HG02943 (cell line): ENCODE results near the gene C14orf132.
"Not testable (repeated sequence)": the region's sequence is repeated elsewhere in the genome, so short reads cannot be mapped to it uniquely, and the experiment has no call there.

Source experiments
- ATAC-seq: cut with Tn5 transposase; IDR thresholded peaks from one replicate; pipeline ENCODE4 v1.9.1; 2021; ENCODE audit warnings: mild to moderate bottlenecking, low read depth, moderate library complexity; ENCODE audit not compliant: unreplicated experiment

Gene C14orf132

GRCh38 chr14:96058576-96059200, 19.5 kb downstream of the C14orf132 start:
- no peak for ATAC-seq

DNA sequence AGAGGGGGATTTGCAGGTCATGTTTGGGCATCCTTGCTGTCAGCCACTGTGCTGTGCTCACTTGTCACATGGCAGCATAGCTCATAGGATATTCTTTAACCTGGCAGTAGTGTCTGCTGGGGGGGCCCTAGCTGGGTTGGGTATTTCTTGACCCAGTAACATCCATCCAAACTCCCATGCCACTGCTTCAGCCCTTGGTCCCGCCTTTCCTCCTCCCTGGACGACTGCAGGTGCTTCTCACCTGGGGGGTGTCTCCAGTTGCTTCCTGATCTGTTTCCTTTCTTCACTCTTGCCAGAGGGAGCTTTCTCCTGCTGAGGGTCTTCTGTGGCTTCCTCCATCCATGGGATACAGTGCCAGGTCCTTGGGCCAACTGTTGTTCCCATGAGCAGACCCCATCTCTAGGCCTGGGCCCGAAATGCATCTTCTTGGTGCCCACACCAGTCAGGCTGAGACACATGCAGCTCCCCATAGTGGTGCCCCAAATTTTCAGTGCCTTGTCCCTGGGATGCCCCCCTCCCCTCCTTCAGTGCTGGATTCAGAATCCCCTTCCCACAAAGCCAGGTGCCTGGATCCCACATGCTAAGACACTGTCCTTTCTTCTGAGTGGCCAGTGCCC, 20.5 kb downstream of the C14orf132 start:
- no peak for ATAC-seq

DNA sequence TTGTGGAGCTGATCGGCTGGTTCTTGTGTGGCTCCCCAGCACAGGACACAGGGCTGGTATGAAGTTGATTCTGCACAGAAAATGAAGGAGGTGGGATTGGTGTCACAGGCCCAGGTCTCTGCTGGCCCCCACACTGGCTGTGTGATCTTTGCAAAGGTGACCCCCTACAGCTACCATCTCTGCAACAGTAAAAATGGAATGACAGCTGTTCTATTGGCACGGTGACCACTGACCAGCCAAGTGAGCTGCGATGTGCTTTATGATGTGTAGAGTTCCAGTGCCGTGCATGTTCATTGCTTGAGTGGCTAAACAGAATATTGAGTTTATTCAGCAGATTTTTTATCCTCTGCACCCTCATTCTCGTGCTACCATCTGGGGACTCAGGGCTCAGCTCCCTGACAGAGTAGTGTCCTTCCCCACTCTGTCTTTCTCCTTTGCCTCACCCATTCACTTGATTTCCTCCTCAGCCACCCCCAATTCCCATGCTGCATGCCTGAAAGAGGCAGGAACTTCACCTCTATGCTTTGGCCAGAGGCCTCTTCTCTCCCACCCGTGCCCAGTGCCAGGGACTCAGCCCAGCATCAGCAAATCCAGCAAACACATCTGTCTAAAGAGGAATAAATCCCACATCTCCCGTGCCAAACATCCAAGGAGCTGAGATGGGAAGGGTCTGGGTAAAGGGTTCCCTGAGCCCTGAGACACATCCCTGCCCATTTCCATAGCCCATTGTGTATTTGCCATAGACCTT, 21.2 kb downstream of the C14orf132 start:
- no peak for ATAC-seq

DNA sequence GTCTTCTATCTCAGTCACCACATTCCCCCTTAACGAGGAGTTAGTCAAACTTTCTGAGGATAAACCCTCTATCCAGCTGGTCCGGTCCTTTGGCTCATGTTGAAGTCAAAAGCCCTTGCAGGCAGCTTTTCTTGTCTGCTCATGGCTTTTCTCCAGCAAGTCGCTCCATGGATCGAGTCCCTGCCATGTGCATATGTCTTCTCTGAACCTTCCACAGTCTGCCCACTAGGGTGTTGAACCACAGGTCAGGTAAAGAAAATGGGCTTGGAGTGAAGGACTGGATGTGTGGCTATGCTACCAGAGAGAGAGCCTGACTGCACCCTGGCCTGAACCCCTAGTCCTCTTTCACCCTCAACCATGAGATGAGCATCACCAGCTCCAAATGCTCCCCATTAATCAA, 22.8 kb downstream of the C14orf132 start:
- ATAC-seq = no peak

- ATAC-seq = no peak
Measured at GRCh38 chr14:96062506-96062905, 23.3 kb downstream of the C14orf132 start.

DNA sequence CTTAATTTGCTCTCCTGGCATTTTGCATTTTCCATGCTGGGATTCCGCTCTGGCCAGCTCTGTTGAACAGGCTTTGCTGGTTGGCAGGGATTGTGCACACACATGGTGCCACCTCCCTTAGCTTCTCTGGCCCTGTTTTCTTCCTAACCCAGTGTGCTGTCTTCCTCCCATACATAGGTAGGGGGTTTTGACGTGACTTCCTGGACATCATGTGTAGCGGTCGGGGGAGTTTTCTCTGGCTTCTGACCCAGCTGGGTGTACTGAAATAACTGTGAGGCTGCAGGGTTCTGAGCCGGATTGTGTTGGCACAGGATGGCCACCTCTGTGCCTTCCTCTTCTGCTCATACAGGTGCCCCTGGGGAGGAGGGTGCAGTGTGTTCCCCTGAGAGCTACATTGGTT, 25.7 kb downstream of the C14orf132 start:
- no peak for ATAC-seq

DNA sequence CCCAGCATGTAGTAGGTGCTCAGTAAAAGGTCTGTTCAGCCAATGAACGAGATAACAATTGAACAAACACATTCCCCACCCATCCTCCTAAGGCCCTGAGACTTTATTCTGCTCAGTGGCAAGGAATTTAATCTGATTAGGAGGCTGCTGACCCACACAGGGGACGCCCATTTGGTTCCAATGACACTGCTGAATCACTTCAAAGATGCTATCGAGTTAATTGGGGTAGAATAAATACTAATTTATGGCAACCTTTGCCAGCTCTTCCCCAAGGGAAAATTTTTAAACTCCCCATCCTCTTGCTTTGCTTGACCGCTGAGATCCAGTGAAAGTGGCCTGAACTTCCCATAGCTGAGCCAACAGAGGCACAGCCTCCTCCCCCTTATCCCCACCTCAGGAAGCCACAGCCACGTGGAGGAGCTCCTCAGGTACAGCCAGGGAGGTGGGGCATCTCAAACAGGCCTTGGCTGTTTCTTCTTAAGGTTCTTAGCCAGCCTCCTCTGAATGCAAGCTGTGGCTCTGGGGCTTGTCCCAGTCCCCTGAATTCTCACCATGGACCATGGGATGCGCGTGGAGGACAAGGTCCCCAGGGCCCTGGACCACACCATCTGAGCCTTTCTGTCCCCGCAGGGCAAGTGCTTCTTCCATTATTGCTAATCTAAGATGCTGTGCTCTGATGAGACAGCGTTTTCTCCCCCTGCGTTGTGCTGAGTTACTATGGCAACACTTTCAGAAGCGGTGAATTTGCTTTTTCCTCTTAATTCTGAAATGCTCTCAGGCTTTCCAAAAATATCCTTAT, 26.7 kb downstream of the C14orf132 start:
- no peak for ATAC-seq

GRCh38 chr14:96066976-96067375, 27.8 kb downstream of the C14orf132 start:
- no peak for ATAC-seq

DNA sequence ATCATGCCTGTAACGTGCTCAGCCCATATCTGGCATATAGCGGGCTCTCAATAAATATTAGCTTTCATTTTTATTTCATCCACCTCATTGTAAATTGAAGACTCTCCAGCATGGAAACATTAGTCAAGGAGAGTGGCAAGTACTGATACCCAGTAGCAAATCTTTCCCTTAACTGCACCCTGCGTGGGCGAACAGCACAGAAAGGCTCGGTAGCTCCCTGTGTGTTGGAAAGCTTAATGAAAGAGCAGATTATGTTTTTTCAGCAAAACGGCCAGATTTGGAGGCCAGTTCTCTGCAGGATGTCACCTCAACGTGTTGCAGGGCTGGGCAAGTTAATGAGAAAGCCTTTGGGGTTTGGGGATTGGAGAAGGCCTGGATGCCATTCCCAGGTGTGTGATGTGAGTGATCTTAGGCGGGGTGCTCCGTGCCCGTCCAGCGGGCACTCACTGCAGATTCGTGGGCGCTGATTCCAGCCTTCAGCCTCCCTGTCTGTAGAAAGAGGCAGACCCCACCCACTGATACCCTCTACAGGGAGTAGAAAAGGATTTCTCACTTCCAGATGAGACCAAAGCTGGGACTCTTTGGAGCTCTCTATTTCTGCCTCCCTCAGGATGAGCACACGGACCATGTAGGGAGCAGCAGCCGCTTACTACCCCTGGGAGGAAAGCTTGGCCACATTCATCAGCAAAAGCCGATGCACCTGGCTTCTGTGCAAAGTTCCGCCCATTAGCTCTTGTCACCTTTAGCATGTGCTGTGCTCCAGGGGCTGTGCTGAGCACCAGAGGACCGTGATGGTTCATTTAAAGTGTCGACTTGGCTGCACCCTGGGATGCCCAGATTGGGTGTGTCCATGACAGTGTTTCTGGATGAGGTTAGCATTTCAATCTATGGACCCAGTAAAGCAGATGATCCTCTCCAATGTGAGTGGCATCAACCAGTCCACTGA, 29.1 kb downstream of the C14orf132 start:
- no peak for ATAC-seq

- ATAC-seq = no peak
Measured at GRCh38 chr14:96069421-96069820, 30.3 kb downstream of the C14orf132 start.

DNA sequence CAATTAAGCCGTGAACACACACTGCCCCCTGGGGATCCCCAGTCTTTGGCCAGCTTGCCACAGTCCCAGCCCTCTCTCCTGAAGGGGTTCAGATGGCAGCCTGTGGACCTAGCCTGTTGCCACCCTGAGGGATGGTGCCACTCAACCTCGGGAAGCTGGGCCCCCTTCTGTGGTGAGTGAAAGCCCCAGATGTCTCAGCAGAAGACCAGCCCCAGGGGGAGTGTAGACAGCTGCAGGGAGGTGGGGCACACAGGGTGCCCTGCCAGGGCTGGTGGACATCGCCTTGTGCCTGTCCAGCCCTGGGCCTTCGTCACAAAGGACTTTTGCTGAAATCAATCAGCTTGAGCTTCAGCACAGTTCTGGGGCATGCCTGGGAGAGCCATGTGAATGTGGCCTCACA, 32.4 kb downstream of the C14orf132 start:
- no peak for ATAC-seq

DNA sequence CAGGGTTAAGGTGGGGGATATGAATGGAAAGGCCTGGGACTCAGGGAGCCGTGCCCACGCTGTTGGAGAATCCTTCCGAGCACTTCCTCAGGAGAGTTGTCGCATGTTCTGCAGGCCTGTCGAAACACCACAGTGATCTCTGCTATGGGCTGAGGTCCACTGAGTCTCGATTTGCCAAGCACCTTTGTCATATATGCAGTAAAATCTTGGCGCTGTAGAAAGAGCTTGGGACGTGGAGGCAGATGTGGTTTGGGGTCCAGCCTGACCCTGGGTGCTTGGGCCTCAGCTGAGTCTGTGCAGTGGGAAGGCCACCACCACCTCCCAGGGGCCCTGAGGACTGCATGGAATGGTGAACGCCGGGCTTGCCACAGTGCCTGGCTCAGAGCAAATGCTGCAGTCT, 32.9 kb downstream of the C14orf132 start:
- no peak for ATAC-seq

DNA sequence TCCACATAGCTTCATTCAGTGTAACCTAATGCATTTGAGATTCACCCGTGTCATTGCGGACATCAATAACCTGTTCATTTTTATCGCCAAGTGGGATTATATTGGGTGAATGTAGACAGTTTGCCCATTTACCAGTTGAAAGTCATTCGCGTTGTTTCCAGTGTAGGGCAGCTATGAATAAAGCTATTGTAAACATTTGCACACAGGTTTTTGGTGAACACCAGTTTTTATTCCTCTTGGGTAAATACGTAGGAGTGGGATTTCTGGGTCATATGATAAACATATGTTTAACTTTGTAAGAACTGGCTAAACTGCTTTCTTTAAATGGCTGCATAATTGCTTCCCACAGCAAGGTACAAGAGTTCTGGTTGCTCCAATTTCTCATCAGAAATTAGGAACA, 33.6 kb downstream of the C14orf132 start:
- no peak for ATAC-seq

DNA sequence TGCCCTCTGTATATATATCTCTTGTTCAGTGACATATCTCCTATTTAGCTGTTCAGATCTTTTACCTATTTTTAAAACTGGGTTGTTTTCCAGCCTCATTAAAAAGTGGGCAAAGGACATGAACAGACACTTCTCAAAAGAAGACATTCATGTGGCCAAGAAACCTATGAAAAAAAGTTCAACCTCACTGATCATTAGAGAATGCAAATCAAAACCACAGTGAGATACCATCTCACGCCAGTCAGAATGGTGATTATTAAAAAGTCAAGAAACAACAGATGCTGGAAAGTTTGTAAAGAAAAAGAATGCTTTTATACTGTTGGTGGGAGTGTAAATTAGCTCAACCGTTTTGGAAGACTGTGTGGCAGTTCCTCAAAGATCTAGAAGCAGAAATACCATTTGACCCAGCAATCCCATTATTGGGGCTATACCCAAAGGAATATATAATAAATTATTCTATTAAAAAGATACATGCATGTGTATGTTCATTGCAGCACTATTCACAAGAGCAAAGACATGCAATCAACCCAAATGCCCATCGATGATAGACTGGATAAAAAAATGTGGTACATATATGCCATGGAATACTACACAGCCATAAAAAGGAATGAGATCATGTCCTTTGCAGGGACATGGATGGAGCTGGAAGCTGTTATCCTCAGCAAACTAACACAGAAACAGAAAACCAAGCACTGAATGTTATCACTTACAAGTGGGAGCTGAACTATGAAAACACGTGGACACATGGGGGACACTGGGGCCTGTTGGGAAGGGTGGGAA, 34.3 kb downstream of the C14orf132 start:
- ATAC-seq = not testable (repeated sequence)

DNA sequence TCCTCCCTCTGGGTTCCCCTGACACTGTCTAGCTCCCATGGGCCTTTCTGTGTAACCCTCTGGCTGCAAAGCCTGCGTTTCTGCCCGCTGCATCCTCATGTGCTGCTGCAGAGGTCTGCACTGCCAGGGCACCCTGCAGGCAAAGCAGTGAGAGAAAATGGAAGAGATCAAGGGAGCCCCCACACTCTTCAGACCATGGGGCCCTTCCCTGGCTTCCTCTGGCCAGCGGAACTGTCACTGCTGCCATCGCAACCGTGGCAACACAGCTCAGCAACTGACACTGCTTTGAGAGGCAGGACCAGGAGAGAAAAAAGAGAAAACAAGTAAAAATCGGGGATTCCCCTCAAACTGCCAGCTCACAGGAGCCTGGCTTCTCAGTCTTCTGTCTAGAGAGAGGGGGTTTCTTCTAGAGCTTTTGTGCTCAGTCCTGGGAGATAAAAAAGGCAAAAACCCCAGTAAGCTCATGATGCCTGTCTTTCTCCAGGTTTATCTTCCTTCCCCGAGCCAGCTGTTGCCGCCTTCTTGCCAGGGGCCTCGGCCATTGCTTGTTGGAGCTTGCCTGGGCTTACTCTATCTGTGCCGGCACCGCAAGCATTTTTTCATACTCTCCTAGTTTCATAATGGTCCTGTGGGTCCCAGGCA, 38.9 kb downstream of the C14orf132 start:
- ATAC-seq = no peak

GRCh38 chr14:96078625-96079016, 39.5 kb downstream of the C14orf132 start:
- ATAC-seq = no peak

- no peak for ATAC-seq
Measured at GRCh38 chr14:96079066-96079465, 39.9 kb downstream of the C14orf132 start.

DNA sequence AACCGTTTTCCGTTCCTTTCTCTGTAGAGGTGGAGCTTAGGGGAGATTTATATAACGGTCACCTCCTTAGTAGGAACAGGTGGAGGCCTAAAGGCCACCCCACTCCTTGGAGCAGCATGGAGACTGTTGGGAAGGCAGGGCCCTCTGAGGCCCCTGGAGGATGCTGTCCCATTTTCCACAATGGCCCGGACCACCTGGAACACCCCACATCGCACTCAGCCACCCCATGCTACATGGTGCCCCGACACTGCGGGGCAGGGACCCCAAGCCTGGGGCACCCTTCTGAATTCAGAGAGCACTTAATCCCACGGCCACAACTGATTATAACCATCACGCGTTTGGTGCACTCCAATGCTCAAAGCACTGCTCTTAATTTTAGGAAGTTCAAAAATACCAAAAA, 41.4 kb downstream of the C14orf132 start:
- no peak for ATAC-seq

GRCh38 chr14:96081224-96081623, 42.1 kb downstream of the C14orf132 start:
- ATAC-seq = no peak
